ENCODE measurements around the gene CTSZ. TPM values are rescaled to one million over a fixed set of nuclear protein-coding genes. Genes with fewer than 3 reads are reported as not detected.
"Not testable (repeated sequence)": the region's sequence is repeated elsewhere in the genome, so short reads cannot be mapped to it uniquely, and the experiment has no call there.

CTSZ gene
- total RNA-seq, 2 donors from 2014 or later: 55.9 to 76.6 TPM

GRCh38 chr20:59043698-59044097, 36.6 kb upstream of the CTSZ start:
- H3K4me1 ChIP-seq (ENCODE audit: control insufficient read depth, insufficient read depth, low read length): no peaks in the 10 kb centered on the region
- Mint-ChIP-seq H3K36me3 (ENCODE audit: low read depth) (peaks cover 10% of the 10 kb centered on the region), H3K9me3 (no peaks in the 10 kb centered on the region), H3K27ac (no peak overlapping the region), H3K4me1 (peaks cover 12% of the 10 kb centered on the region), H3K27me3 (ENCODE audit: insufficient read depth) (peaks cover 27% of the 10 kb centered on the region), H3K4me3 (peak overlapping the region; percentile 78)
- peaks cover 9% of the 10 kb centered on the region for H3K36me3 ChIP-seq (ENCODE audit: control insufficient read depth, insufficient read depth, low read length)
- no peak overlapping the region for H3K9ac ChIP-seq (ENCODE audit: extremely low read depth, low read length, poor library complexity, severe bottlenecking)
- H3K9me3 ChIP-seq (ENCODE audit: control insufficient read depth, low read length): no peaks in the 10 kb centered on the region
- no peaks in the 10 kb centered on the region for H3K27me3 ChIP-seq (ENCODE audit: control insufficient read depth, insufficient read depth, low read length, poor library complexity, severe bottlenecking)
- H3K4me3 ChIP-seq (ENCODE audit: low read length): no peak overlapping the region
- H3K27ac ChIP-seq (ENCODE audit: low read depth, low read length): no peak overlapping the region
- DNase-seq: no peak
- 95% methylated on average over 3 of the region's 3 CpGs; no CpG with 5 or more reads in 1 of the 2 experiments for WGBS, 2 experiments (ENCODE audit: insufficient coverage in 1 of 2, insufficient read length in 1 of 2)
- TF ChIP-seq CTCF (conservative IDR thresholded peaks at IDR 0.05): no peak

GRCh38 chr20:59042796-59043631, 36.0 kb upstream of the CTSZ start:
- Histone ChIP-seq H3K27me3 (ENCODE audit: control insufficient read depth, insufficient read depth, low read length, poor library complexity, severe bottlenecking) (no peaks in the 10 kb centered on the region), H3K4me1 (ENCODE audit: control insufficient read depth, insufficient read depth, low read length) (no peaks in the 10 kb centered on the region), H3K9ac (ENCODE audit: extremely low read depth, low read length, poor library complexity, severe bottlenecking) (peak overlapping the region; percentile 49), H3K9me3 (ENCODE audit: control insufficient read depth, low read length) (no peaks in the 10 kb centered on the region), H3K27ac (ENCODE audit: low read depth, low read length) (peak overlapping the region; percentile 14), H3K36me3 (ENCODE audit: control insufficient read depth, insufficient read depth, low read length) (peaks cover 16% of the 10 kb centered on the region), H3K4me3 (ENCODE audit: low read length) (peak overlapping the region; percentile 84)
- H3K36me3 Mint-ChIP-seq (ENCODE audit: low read depth): peaks cover 13% of the 10 kb centered on the region
- H3K27ac Mint-ChIP-seq: peak overlapping the region; percentile 86
- 22 to 27% methylated on average over 36 to 66 of the region's 66 CpGs for WGBS, 2 experiments (ENCODE audit: insufficient coverage in 1 of 2, insufficient read length in 1 of 2)
- DNase-seq: peak; percentile 96
- H3K9me3 Mint-ChIP-seq: no peaks in the 10 kb centered on the region
- H3K4me1 Mint-ChIP-seq: peaks cover 12% of the 10 kb centered on the region
- no peak for TF ChIP-seq CTCF (conservative IDR thresholded peaks at IDR 0.05)
- H3K4me3 Mint-ChIP-seq: peak overlapping the region; percentile 78
- peaks cover 21% of the 10 kb centered on the region for H3K27me3 Mint-ChIP-seq (ENCODE audit: insufficient read depth)

GRCh38 chr20:59042151-59042795, 35.2 kb upstream of the CTSZ start, which contains the start of gene PRELID3B:
PRELID3B (minus strand) TSS chr20:59042786; CDS start chr20:59042730, 56 bp downstream.
- 11 to 27% methylated on average over 16 to 50 of the region's 50 CpGs for WGBS, 2 experiments (ENCODE audit: insufficient coverage in 1 of 2, insufficient read length in 1 of 2)
- no peaks in the 10 kb centered on the region for H3K4me1 ChIP-seq (ENCODE audit: control insufficient read depth, insufficient read depth, low read length)
- no peaks in the 10 kb centered on the region for H3K9me3 Mint-ChIP-seq
- H3K36me3 ChIP-seq (ENCODE audit: control insufficient read depth, insufficient read depth, low read length): peaks cover 23% of the 10 kb centered on the region
- peak within 1 kb of the TSS; percentile 86 for H3K27ac Mint-ChIP-seq
- H3K36me3 Mint-ChIP-seq (ENCODE audit: low read depth): peaks cover 20% of the 10 kb centered on the region
- H3K4me3 ChIP-seq (ENCODE audit: low read length): peak within 1 kb of the TSS; percentile 84
- H3K27ac ChIP-seq (ENCODE audit: low read depth, low read length): peak within 1 kb of the TSS; percentile 14
- H3K4me3 Mint-ChIP-seq: peak within 1 kb of the TSS; percentile 78
- no peaks in the 10 kb centered on the region for H3K9me3 ChIP-seq (ENCODE audit: control insufficient read depth, low read length)
- peaks cover 12% of the 10 kb centered on the region for H3K4me1 Mint-ChIP-seq
- H3K27me3 ChIP-seq (ENCODE audit: control insufficient read depth, insufficient read depth, low read length, poor library complexity, severe bottlenecking): no peaks in the 10 kb centered on the region
- H3K9ac ChIP-seq (ENCODE audit: extremely low read depth, low read length, poor library complexity, severe bottlenecking): peak within 1 kb of the TSS; percentile 49
- no peak for TF ChIP-seq CTCF (conservative IDR thresholded peaks at IDR 0.05)
- DNase-seq: no peak
- peaks cover 14% of the 10 kb centered on the region for H3K27me3 Mint-ChIP-seq (ENCODE audit: insufficient read depth)

GRCh38 chr20:59041487-59041886, 34.4 kb upstream of the CTSZ start:
- H3K9me3 Mint-ChIP-seq; H3K27ac ChIP-seq (ENCODE audit: low read depth, low read length); H3K27ac Mint-ChIP-seq; DNase-seq; H3K27me3 ChIP-seq (ENCODE audit: control insufficient read depth, insufficient read depth, low read length, poor library complexity, severe bottlenecking); H3K9me3 ChIP-seq (ENCODE audit: control insufficient read depth, low read length); H3K9ac ChIP-seq (ENCODE audit: extremely low read depth, low read length, poor library complexity, severe bottlenecking); H3K4me1 ChIP-seq (ENCODE audit: control insufficient read depth, insufficient read depth, low read length): not testable (repeated sequence)
- H3K27me3 Mint-ChIP-seq (ENCODE audit: insufficient read depth): peaks cover 14% of the 10 kb centered on the region
- H3K36me3 ChIP-seq (ENCODE audit: control insufficient read depth, insufficient read depth, low read length): peaks cover 31% of the 10 kb centered on the region
- H3K36me3 Mint-ChIP-seq (ENCODE audit: low read depth): peaks cover 28% of the 10 kb centered on the region
- WGBS, 2 experiments (ENCODE audit: insufficient coverage in 1 of 2, insufficient read length in 1 of 2): 93 to 94% methylated on average over 9 to 16 of the region's 16 CpGs
- peaks cover 12% of the 10 kb centered on the region for H3K4me1 Mint-ChIP-seq
- H3K4me3 ChIP-seq (ENCODE audit: low read length): peak overlapping the region; percentile 84
- H3K4me3 Mint-ChIP-seq: peak overlapping the region; percentile 78

All from endodermal cell (in vitro differentiated cells).